Measurements from ENCODE around the gene GRAMD4. TPM values are rescaled to one million over a fixed set of nuclear protein-coding genes. Genes with fewer than 3 reads are reported as not detected.
"Not testable (repeated sequence)": the region's sequence is repeated elsewhere in the genome, so short reads cannot be mapped to it uniquely, and the experiment has no call there.

Gene GRAMD4
- total RNA-seq, 1 experiment from 2014 or later: 19.8 TPM

DNA sequence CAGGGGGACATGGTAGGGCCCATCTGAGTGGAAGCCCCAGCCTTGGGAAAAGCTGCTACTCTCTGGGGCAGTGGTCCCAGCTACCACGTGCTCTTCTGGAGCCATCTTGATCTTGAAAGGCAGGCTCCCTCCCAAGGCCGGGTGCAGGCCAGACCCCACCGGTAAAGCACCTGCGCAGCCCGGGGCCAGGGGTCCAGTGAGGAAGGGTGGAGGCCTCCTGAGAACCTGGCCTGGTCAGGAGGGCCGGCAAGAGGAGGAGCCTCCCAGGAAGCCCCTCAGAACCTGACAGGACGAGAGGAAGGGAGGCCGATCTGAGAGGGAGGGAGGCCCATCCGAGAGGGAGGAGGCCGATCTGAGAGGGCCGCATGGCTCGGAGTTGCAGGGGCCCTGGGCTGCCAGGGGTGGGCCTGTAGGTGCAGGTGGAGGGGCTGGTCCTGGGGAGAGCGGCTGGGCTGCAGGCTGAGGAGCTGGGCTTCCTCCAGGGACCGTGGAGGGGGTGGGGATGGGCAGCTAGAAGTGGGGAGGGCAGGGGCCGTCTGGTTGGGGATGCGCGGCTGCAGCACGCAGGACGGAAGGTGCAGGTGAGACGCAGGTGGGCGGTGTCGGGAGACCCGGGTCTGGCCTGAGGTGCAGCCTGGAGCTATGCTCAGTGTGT lies 529 bp downstream of the GRAMD4 start:
- Histone ChIP-seq H3K27ac (ENCODE audit: insufficient read length, low read depth, low read length) (no peak overlapping the region), H4K20me1 (ENCODE audit: control insufficient read depth, insufficient read depth, insufficient read length) (no peaks in the 10 kb centered on the region)
- DNase-seq: no peak

DNA sequence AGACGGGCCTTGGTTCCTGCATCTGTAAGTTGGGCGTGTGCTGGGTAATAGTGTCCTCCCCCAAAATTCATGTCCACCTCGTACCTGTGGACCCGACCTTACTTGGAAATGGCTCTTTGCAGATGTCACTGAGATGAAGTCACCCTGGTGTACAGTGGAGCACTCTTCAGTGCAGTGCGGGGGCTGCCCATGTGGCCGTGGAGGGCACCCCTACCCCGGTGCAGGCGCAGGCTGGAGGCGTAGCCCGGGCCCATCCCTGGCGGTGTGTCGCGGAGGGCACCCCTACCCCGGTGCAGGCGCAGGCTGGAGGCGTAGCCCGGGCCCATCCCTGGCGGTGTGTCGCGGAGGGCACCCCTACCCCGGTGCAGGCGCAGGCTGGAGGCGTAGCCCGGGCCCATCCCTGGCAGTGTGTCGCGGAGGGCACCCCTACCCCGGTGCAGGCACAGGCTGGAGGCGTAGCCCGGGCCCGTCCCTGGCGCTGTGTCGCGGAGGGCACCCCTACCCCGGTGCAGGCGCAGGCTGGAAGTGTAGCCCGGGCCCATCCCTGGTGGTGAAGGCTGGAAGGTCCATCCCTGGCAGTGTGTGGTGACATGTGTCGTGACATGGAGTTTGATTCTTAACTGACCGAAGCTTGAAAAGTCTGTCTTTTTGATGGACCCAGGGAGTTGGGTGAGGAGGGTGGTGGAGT lies 1.2 kb downstream of the GRAMD4 start:
- not testable (repeated sequence) for H3K23ac ChIP-seq (ENCODE audit: insufficient read length, low read depth, low read length); DNase-seq; H2AFZ ChIP-seq (ENCODE audit: low read length); H2BK120ac ChIP-seq (ENCODE audit: low read depth, low read length, poor library complexity, severe bottlenecking); H3K4me2 ChIP-seq (ENCODE audit: insufficient read depth, insufficient read length, low read length); H3K27me3 ChIP-seq (ENCODE audit: insufficient read depth, low read length); H3K79me1 ChIP-seq (ENCODE audit: insufficient read depth, low read depth, low read length, poor library complexity, severe bottlenecking); H3K4me3 Mint-ChIP-seq; H2AK5ac ChIP-seq (ENCODE audit: insufficient read length, low read length); H2BK12ac ChIP-seq (ENCODE audit: insufficient read length, low read depth, low read length); H3K9me3 ChIP-seq (ENCODE audit: control insufficient read depth, low read depth, low read length); H4K20me1 ChIP-seq (ENCODE audit: control insufficient read depth, insufficient read depth, insufficient read length); H3K36me3 Mint-ChIP-seq (ENCODE audit: insufficient read depth in 1 of 3, low read depth in 3 of 3); H3K4me1 ChIP-seq (ENCODE audit: insufficient read depth, low read length); H3K27ac ChIP-seq (ENCODE audit: insufficient read length, low read depth, low read length); H3T11ph ChIP-seq (ENCODE audit: low read length); H3K14ac ChIP-seq (ENCODE audit: insufficient read depth, low read length); H3K9me3 Mint-ChIP-seq; H3K56ac ChIP-seq (ENCODE audit: insufficient read length, low read depth, low read length); H3K4ac ChIP-seq (ENCODE audit: low read depth, low read length); H2BK15ac ChIP-seq (ENCODE audit: low read depth, low read length); H4K91ac ChIP-seq (ENCODE audit: insufficient read length, low read depth, low read length); H4K8ac ChIP-seq (replicated peaks; ENCODE audit: insufficient read length, low read depth, low read length); H4K5ac ChIP-seq (ENCODE audit: insufficient read length, low read depth, low read length); H3K27me3 Mint-ChIP-seq (ENCODE audit: low read depth); H2BK5ac ChIP-seq (ENCODE audit: insufficient read length, low read length); H3K23me2 ChIP-seq (ENCODE audit: insufficient read length, low read depth, low read length, poor library complexity, severe bottlenecking); H3K79me2 ChIP-seq (ENCODE audit: insufficient read depth, low read length); H3K18ac ChIP-seq (ENCODE audit: insufficient read length, low read depth, low read length); H2BK20ac ChIP-seq (ENCODE audit: low read depth, low read length, poor library complexity, severe bottlenecking); H3K9ac ChIP-seq (ENCODE audit: extremely low read depth, insufficient read length, low read length)
- H3K27ac Mint-ChIP-seq: peak overlapping the region in 2 of 3 experiments; percentile 26 to 68; a peak in 4 of 7 replicates
- WGBS (ENCODE audit: extremely low coverage, insufficient read length, low lambda C conversion rate): no CpG with 5 or more reads among the region's 38 CpGs
- peaks cover 3 to 11% of the 10 kb centered on the region in 2 experiments for H3K4me1 Mint-ChIP-seq

More for the DNA sequence above, 529 bp downstream of the GRAMD4 start:
- Histone ChIP-seq H2BK15ac (ENCODE audit: low read depth, low read length) (no peak overlapping the region), H3K23me2 (ENCODE audit: insufficient read length, low read depth, low read length, poor library complexity, severe bottlenecking) (no peaks in the 10 kb centered on the region), H4K5ac (ENCODE audit: insufficient read length, low read depth, low read length) (no peak overlapping the region), H3K56ac (ENCODE audit: insufficient read length, low read depth, low read length) (no peak overlapping the region), H3K9ac (ENCODE audit: extremely low read depth, insufficient read length, low read length) (no peak overlapping the region), H3T11ph (ENCODE audit: low read length) (no peak overlapping the region), H3K4me2 (ENCODE audit: insufficient read depth, insufficient read length, low read length) (no peak overlapping the region), H3K23ac (ENCODE audit: insufficient read length, low read depth, low read length) (no peak overlapping the region), H3K9me3 (ENCODE audit: control insufficient read depth, low read depth, low read length) (no peaks in the 10 kb centered on the region), H3K79me1 (ENCODE audit: insufficient read depth, low read depth, low read length, poor library complexity, severe bottlenecking) (no peaks in the 10 kb centered on the region), H3K79me2 (ENCODE audit: insufficient read depth, low read length) (no peaks in the 10 kb centered on the region), H3K4ac (ENCODE audit: low read depth, low read length) (no peak overlapping the region), H2AK5ac (ENCODE audit: insufficient read length, low read length) (no peak overlapping the region), H2BK12ac (ENCODE audit: insufficient read length, low read depth, low read length) (no peak overlapping the region), H4K91ac (ENCODE audit: insufficient read length, low read depth, low read length) (no peak overlapping the region), H4K8ac (replicated peaks; ENCODE audit: insufficient read length, low read depth, low read length) (no peak overlapping the region), H3K18ac (ENCODE audit: insufficient read length, low read depth, low read length) (no peak overlapping the region), H3K4me1 (ENCODE audit: insufficient read depth, low read length) (no peaks in the 10 kb centered on the region), H2BK5ac (ENCODE audit: insufficient read length, low read length) (no peak overlapping the region), H2BK20ac (ENCODE audit: low read depth, low read length, poor library complexity, severe bottlenecking) (no peak overlapping the region), H2AFZ (ENCODE audit: low read length) (no peak overlapping the region), H2BK120ac (ENCODE audit: low read depth, low read length, poor library complexity, severe bottlenecking) (no peak overlapping the region), H3K14ac (ENCODE audit: insufficient read depth, low read length) (no peak overlapping the region), H3K27me3 (ENCODE audit: insufficient read depth, low read length) (no peaks in the 10 kb centered on the region)
- no peak overlapping the region for H3K4me3 Mint-ChIP-seq
- peaks cover under 1 to 8% of the 10 kb centered on the region in 2 experiments; a peak in 3 of 4 replicates for H3K4me1 Mint-ChIP-seq
- no peaks in the 10 kb centered on the region for H3K36me3 Mint-ChIP-seq (ENCODE audit: insufficient read depth in 1 of 3, low read depth in 3 of 3)
- TF ChIP-seq, protein P1, sequence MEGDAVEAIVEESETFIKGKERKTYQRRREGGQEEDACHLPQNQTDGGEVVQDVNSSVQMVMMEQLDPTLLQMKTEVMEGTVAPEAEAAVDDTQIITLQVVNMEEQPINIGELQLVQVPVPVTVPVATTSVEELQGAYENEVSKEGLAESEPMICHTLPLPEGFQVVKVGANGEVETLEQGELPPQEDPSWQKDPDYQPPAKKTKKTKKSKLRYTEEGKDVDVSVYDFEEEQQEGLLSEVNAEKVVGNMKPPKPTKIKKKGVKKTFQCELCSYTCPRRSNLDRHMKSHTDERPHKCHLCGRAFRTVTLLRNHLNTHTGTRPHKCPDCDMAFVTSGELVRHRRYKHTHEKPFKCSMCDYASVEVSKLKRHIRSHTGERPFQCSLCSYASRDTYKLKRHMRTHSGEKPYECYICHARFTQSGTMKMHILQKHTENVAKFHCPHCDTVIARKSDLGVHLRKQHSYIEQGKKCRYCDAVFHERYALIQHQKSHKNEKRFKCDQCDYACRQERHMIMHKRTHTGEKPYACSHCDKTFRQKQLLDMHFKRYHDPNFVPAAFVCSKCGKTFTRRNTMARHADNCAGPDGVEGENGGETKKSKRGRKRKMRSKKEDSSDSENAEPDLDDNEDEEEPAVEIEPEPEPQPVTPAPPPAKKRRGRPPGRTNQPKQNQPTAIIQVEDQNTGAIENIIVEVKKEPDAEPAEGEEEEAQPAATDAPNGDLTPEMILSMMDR (conservative IDR thresholded peaks at IDR 0.05): no peak
- H3K27me3 Mint-ChIP-seq (ENCODE audit: low read depth): no peaks in the 10 kb centered on the region
- WGBS (ENCODE audit: extremely low coverage, insufficient read length, low lambda C conversion rate): no CpG with 5 or more reads among the region's 23 CpGs
- H3K27ac Mint-ChIP-seq: no peak overlapping the region; a peak in 2 of 7 replicates
- H3K9me3 Mint-ChIP-seq: peaks cover 0 to 5% of the 10 kb centered on the region in 2 experiments; a peak in 1 of 5 replicates

Measured in H9 (cell line).